GM13977 (cell line): ENCODE measurements around the gene MRPL10.

ENCODE experiments used
- DNase-seq: peaks from one replicate; pipeline ENCODE4 v3.0.0; 2012; ENCODE audit warnings: low spot score
- in situ Hi-C: fragments of 300-500 bp; cut with MboI; formaldehyde crosslinking; loops from one replicate; pipeline ENCODE4 v1.12.0; 2022; ENCODE audit warnings: low sequenced_read_pairs, low pct_unique_long_range_greater_than_20kb, mixed read lengths, inconsistent platforms; ENCODE audit not compliant: unreplicated experiment
- TF ChIP-seq, protein P1 (sequence below): IDR thresholded peaks from 2 replicates; pipeline ENCODE4 v1.5.1; 2012; ENCODE audit warnings: mild to moderate bottlenecking, control low read depth; ENCODE audit not compliant: insufficient read depth; ENCODE audit errors: extremely low read depth, missing control alignments

The MRPL10 gene

DNA sequence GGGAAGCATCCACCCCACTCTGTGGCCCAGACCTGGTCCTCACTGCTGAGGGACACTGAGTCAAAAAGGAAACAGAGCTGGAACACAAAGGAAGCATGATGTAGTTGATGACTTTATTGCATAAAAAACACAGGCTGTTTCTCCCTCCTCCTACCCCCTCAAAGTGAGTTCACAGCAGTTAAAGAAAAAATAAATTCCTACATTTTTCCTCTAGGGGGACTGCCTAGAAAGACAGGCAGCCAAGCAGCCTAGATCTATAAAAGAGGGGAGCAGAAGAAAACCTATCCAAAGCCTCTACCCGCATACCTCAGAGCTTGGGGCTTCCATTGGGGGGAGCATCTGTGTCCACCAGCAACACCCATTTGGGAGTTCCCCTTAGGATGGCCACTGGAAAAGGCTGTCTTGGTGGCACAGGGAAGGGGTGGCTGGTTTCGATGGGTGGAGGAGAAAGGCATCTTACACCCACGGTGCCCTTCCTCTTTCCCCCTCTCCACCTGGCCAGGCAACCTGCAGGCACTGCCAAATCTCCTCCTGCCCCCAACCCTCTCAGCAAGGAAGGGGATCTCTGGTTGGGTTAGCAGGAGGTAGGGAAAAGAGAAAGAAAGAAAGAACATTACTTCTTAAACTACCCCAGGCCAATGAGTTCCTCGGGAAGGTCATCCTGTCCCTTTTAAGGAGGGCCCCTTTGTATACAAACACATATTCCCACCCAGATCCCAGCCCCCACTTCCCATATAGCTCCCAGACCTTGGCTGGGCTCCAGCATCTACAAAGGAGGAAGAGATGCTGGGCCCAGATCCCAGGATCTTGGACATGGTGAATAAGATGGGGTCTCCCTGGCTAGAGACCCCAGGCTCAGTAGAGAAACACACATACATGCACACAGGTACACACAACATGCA lies 13.7 kb upstream of the MRPL10 start:
- in situ Hi-C loops, result loop anchor here (5.0 kb wide), 1 partner anchor 47 kb away; no protein-coding TSS in a partner anchor
- no peak for DNase-seq
- TF ChIP-seq, protein P1, sequence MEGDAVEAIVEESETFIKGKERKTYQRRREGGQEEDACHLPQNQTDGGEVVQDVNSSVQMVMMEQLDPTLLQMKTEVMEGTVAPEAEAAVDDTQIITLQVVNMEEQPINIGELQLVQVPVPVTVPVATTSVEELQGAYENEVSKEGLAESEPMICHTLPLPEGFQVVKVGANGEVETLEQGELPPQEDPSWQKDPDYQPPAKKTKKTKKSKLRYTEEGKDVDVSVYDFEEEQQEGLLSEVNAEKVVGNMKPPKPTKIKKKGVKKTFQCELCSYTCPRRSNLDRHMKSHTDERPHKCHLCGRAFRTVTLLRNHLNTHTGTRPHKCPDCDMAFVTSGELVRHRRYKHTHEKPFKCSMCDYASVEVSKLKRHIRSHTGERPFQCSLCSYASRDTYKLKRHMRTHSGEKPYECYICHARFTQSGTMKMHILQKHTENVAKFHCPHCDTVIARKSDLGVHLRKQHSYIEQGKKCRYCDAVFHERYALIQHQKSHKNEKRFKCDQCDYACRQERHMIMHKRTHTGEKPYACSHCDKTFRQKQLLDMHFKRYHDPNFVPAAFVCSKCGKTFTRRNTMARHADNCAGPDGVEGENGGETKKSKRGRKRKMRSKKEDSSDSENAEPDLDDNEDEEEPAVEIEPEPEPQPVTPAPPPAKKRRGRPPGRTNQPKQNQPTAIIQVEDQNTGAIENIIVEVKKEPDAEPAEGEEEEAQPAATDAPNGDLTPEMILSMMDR, result no peak

DNA sequence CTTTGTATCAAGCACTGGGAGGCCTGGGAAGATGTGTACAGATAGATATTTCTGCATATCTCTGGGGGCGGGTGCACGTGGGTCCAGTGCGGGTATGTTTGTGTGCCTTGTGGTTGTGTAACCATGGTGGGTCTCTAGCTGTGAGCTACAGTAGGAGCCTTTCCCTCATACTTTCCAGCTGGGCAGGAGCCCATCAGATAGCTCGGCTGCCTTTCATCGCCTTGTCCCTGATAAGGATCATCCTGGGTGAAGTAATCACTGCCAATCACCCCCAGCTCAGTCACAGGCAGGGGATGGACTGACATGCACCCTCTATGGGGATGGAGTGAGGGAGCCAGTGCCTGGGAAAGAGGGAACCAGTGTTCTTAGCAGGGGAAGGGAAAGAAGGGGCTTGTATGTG lies 12.9 kb upstream of the MRPL10 start:
- TF ChIP-seq, protein P1, result no peak
- in situ Hi-C loops, result loop anchor here (5.0 kb wide), 1 partner anchor 48 kb away; no protein-coding TSS in a partner anchor
- DNase-seq, result no peak

DNA sequence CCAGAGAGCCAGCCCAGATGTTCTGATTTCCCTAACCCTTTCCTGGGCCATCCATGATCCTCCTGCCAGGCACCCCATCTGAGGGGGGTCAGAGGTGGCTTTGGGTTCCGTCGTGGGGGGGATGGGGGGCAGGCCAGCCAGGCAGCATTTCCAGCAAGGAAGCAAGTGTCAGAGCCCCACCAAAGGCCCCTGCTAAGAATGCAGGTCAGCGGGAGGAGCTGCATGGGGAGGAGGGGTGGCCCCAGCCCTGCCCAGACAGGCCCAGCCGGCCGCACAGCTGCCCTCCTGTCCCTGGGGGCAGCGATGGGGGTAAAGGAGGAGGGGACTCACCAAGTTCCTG lies 12.0 kb upstream of the MRPL10 start:
- no peak for DNase-seq
- in situ Hi-C loops, result loop anchor here (5.0 kb wide), 1 partner anchor 49 kb away; no protein-coding TSS in a partner anchor
- TF ChIP-seq, protein P1, result no peak

DNA sequence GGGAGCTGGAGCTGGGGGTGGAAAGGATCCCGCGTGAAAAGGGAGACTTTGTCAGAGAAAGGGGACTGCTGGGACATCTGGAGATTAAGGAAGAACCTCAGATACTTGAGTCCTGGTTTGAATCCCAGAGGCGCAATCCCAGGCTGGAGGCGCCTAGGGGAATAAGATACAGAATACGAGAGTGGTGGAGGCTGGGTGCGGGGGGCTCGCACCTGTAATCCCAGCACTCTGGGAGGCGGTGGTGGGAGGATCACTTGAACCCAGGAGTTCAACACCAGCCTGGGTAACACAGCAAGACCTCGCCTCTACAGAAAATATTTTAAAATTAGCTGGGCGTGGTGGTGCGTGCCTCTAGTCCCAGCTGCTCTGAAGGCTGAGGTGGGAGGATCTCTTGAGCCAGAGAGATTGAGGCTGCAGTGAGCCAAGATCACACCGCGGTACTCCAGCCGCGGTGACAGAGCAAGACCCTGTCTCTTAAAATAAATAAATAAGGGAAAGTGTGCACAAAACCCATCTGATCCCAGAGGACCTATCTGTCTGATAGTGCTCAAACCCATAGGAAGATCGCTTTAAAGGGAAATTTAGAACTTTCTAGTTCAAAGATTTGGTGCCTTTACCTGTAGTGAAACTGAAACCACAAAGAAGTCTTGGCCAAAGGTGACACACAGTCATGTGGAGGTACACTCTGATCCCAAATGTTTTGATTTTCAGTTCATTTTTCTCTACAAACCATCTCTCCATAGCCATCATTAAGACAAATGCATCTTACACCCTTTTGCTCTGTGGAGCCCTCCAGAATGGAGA lies 10.3 kb upstream of the MRPL10 start:
- no peak for DNase-seq
- in situ Hi-C loops, result loop anchor here (5.0 kb wide), 1 partner anchor 51 kb away; no protein-coding TSS in a partner anchor
- TF ChIP-seq, protein P1, result no peak

DNA sequence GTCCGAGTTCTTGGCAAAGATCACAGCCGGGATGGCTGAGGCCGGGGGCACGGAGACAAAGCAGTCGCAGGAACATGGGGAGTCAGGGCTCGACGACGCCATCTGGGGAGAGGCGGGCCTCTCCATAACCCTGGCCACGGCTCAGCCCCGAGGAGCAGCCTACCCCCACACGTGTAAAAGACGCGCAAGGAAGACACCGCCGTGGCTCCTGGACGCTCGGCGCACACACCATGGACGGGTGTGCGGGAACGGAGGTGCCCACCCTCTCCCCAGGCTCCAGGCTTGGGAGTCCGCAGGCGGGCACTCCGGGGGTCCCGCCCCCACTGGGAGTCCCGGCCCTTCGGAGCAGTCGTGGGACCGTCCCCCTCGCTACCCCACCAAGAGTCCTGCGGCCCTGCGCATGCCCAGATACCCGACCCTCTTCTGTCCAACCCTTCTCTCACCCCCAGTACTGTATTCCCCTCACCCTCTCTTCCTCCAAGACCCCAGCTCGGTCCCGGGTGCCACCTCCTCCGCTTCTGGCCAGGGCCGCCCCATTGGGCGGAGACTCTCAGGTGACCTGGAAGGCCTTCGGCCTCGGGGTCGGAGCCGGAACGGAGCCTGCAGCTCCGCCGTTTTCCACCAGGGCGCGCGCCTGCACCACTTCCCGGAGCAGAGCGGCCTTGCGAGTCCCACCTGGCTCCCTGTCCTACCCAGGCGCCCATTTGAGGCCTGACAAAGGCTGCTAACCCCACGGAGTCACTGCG lies 9.6 kb upstream of the MRPL10 start, which contains the start of gene SCRN2:
TSS of gene SCRN2 (minus strand) at position 532 of the 746 bp plus-strand sequence. CDS start at position 102, 430 bp downstream.
- in situ Hi-C loops, result loop anchor here (5.0 kb wide), 1 partner anchor 51 kb away; no protein-coding TSS in a partner anchor
- TF ChIP-seq, protein P1, result peak; percentile 93
- peak; percentile 94 for DNase-seq
